GM12873 (cell line): ENCODE data around the gene SPATA7.

Source experiments
- CTCF ChIP-seq: IDR thresholded peaks from 2 replicates; pipeline ENCODE4 v1.5.1; 2012; ENCODE audit warnings: low read depth, mild to moderate bottlenecking, moderate library complexity, low read length, control low read depth; ENCODE audit not compliant: insufficient read depth; ENCODE audit errors: missing control alignments

The SPATA7 gene

GRCh38 chr14:88476214-88476774, 90.8 kb downstream of the SPATA7 start:
- no peak for TF ChIP-seq CTCF

- TF ChIP-seq CTCF, result no peak
These were observed 91.4 kb downstream of the SPATA7 start for GRCh38 chr14:88476825-88477224.

- no peak for TF ChIP-seq CTCF
These were observed 92.2 kb downstream of the SPATA7 start for GRCh38 chr14:88477513-88478250.

GRCh38 chr14:88478931-88479330, 93.5 kb downstream of the SPATA7 start:
- TF ChIP-seq CTCF, result no peak

GRCh38 chr14:88479574-88479987, 94.1 kb downstream of the SPATA7 start:
- TF ChIP-seq CTCF, result no peak

GRCh38 chr14:88481059-88481458, 95.6 kb downstream of the SPATA7 start:
- no peak for TF ChIP-seq CTCF

GRCh38 chr14:88481794-88482193, 96.3 kb downstream of the SPATA7 start:
- TF ChIP-seq CTCF, result no peak
